ENCODE measurements around the gene DACT2.
"Not testable (repeated sequence)": the region's sequence is repeated elsewhere in the genome, so short reads cannot be mapped to it uniquely, and the experiment has no call there.

Gene DACT2

DNA sequence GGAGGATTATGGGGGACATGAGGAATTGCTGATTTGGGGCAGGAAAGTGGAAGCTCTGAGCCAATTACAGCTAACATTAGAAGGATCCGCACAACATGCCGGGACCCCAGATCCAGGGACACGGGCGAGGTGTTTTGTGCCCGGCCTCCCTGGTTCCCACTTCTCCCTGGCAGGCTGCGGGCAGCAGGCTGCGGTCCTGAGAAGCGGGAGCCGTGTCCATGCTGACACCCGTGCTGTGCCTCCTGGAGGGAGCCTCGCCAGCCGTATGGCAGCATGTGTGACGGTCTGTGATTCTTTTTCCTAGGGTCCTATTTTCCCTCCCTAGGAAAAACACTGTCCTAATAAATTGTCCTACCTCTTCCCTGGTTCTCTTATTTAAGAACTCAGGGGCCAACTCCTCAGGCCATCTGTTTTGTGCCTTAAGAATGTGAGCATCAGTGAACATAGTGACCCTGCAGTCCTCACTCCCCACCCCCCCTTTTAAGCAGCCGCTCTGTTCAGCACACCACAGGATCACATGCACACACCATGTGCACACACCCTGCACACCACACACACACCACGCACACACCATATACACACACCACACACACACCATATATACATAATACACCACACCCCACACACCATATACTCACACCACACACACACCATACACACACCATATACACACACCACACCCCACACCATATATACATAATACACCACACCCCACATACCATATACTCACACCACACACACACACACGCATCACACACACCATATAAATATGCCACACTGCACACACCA, 49.9 kb downstream of the DACT2 start:
- in situ Hi-C loops (cut with MboI; ENCODE audit: low sequenced_read_pairs): no loop called here

DNA sequence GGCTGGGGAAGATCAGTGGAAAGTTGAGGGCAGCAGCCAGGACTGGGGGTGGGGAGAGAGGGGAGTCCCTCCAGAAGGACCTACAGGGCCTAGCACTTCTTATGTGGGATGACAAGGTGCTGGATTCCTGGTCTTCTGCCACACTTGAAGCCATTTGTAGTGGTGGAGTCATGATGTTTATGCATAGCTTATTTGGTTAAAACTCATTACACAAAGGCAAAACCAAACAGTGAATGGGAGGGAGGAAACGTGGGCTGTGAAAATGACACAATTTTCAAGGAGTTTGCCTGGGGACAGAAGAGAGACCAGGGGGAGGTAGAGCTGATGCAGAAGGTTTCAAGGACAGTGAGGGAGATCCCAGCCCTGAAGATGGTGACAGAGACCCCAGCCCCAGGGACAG, 50.8 kb downstream of the DACT2 start:
- in situ Hi-C loops (cut with MboI; ENCODE audit: low sequenced_read_pairs): no loop called here

DNA sequence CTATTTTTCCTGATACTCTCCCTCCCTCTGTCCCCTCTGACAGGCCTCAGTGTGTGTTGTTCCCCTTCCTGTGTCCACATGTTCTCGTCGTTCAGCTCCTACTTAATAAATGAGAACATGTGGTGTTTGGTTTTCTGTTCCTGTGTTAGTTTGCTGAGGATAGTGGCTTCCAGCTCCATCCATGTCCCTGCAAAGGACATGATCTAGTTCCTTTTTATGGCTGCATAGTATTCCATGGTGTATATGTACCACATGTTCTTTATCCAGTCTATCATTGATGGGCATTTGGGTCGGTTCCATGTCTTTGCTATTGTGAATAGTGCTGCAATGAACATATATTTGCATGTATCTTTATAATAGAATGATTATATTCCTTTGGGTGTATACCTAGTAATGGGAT, 51.8 kb downstream of the DACT2 start:
- in situ Hi-C loops (cut with MboI; ENCODE audit: low sequenced_read_pairs): not testable (repeated sequence)

DNA sequence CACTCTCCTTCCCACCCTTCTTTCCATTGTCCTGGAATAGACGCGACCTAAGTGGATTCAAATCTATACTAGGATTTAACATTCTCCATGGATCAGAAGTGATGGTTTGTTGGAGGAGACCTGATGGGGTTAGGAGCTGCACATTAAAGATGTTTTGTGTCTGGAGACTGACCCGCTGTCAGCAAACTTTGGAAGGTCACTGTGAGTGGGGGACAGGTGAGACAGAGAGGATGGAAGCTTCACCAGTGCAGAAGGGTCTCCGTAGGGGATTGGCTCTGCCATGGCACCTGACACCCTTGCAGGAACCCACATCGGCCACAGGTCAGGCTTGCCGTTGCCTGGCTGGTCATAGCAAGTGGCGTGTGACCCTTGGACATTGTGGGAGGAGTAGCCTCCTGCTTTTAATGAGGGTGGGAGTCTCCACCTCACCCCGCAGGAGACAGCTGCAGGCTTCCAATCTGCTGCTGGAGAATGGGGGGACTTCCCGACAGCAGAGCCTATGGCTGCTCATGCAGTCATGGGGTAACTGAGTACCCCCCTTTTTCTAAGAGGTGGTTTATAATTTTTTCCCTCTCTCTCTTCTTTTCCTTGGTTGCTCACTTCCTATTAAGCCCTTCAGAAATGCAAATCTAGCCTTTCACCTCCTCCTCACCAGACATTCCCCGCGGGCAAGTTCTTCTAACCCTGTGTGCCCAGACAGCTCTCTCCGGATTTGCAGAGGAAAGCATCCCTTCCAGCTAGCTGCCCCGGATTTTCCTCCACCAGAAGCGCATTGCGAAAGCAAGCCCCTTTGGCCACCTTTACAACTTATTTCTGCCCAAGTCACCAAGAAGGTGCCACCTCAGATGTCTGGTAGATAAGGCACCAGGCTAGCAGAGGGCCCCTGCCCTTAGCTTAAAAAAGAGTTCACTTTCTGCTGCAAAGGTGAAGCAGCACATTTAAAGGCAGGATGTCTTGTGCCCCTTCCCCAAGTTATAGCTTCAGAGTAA, 53.5 kb downstream of the DACT2 start:
- in situ Hi-C loops (cut with MboI; ENCODE audit: low sequenced_read_pairs): no loop called here

DNA sequence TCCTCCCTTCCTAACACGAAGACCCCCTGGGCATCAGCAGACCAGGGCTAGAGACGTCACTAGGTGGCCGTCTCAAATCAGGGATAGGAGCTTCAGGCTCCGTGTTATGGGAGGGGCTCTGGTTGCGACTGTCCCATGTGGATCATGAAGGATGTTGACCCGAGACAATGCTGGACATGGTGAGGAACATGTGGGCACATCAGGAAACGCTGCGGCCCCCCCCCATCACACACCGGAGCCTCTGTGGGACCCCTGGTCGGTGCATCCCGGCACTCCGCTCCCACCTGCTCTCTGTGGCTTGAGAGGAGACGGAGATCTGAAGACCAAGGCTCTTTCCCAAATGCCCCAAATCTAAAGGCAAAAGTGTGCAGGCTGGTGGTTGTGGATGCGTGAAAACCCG, 54.2 kb downstream of the DACT2 start:
- in situ Hi-C loops (cut with MboI; ENCODE audit: low sequenced_read_pairs): no loop called here

DNA sequence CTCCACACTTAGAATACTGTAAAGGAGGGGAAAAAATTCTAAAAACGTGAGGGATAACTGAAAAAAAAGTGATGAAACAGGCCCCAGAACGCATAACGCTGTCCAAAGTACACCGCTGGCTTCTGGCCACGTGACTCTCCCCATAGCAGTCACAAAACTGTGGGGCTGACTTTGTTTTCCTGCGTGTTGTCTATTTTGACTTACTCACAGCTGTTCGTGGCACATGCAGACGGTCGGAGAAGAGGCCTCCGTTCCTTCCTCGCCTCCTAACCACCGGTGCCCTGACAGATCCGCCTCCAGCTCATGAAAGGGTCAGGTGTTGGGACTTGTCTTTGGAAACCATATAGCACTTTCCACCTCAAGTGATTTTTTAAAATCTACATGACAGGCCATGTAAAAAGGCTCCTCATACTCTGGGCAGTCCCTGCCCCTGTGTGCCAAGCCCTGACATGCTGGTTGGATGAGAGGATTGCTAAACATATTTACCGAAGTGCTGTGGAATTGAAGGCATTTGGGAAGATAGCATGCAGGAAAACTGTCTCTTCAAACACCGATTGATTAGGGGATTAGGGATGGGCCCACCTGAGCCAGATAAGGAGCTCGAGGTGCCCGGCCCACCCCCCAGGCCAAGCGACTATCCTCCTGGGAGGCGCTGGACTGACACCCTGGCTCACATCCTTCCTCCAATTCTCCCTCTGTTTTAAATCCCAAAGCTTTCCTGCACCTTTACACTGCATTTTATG, 54.8 kb downstream of the DACT2 start:
- in situ Hi-C loops (cut with MboI; ENCODE audit: low sequenced_read_pairs): no loop called here

DNA sequence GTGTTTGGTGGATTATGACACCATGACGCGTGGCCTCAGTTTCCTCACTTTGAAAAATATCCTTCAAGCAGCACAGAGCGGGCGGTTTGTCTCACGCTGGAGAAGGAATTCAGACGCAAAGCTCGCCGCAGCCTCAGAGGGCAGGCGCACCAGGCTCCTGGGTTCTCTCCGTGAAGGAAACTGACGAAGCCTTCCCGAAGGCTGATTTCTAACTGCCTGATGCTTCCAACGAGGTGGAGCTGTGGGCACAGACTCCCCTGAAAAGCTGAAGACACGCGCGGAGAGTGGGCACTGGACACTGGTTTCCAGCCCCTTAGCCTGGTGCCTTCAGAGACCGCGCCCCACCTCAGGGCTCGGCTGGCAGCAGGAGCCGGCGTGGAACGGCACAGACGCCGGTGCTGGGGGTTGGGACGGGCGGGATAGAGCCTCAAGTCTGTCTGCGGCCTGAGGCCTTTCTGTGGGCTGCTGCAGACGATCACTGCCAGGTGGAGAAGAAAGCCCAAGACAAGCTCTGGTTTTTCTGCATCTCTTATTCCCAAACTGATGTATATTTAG, 56.1 kb downstream of the DACT2 start:
- in situ Hi-C loops (cut with MboI; ENCODE audit: low sequenced_read_pairs): no loop called here

DNA sequence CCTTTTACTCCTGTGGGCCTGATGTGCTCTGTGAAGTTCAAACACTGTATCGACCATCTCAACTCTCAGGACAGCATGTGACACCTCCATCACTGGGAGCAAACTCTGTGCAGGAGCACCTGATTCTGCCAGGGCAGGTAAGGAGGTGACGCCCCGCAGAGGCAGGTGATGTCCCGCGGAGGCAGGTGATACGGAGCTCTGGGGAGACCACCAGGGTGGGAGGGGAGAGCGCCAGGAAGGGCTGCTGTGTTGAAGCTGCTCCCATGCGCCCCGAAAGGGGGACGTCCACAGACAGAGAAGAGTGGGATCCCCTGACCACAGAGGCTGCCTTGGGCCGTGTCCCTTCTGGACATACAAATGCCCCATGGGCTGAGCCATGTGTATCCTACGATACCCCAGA, 58.3 kb downstream of the DACT2 start:
- in situ Hi-C loops (cut with MboI; ENCODE audit: low sequenced_read_pairs): no loop called here

DNA sequence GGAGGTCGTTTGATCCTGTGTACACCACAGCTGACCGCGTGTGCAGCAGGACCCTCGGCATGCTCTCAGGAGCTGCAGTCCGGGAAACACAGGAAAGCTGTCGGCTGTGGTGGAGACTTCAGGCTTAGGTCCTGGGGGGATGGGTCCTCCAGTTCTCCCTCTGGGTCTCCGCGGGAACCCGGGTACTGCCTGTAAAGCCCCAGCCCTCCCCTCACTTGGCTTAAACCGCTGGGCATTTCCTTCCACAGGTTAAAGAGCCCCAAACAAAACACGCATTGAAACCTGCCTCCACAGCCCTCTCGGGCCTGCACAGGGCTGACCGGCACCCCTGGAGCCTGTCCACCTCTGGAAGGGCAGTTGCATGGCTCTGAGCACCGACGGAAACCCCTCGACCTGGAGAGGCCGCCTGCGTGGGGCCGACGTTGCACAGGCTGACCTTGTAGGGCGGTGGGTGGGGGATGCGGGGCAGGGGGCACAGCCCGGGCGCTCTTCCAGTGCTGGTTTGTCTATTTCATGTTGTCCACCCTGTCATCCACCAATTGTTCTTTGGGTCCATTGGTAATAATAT, 59.1 kb downstream of the DACT2 start:
- in situ Hi-C loops (cut with MboI; ENCODE audit: low sequenced_read_pairs): no loop called here

DNA sequence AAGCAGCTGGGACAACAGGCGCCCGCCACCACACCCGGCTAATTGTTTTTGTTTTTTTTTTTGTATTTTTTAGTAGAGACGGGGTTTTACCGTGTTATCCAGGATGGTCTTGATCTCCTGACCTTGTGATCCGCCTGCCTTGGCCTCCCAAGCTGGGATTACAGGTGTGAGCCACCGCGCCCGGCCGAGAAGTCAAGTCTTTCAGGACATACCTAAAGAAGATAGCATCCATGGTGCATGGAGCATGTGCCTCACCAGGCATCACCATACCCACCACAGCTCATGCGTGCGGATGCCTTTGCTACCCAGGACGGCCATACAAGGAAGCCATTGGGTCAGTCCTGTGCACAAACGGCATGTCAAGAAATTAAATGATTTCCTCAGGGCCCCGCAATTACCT, 60.8 kb downstream of the DACT2 start:
- in situ Hi-C loops (cut with MboI; ENCODE audit: low sequenced_read_pairs): no loop called here

DNA sequence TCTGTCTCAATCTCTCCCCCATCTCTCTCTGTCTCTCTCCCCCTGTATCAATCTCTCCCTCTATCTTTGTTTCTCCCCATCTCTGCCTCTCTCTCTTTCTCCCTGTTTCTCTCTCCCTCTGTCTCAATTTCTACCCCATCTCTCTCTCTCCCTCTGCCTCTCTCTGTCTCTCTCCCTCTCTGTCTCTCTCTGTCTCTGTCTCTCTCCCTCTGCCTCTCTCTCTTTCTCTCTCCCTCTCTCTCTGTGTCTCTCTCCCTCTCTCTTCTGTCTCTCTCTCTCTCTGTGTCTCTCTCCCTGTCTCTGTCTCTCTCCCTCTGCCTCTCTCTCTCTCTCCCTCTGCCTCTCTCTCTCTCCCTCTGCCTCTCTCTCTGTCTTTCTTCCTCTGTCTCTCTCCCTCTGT, 62.6 kb downstream of the DACT2 start:
- in situ Hi-C loops (cut with MboI; ENCODE audit: low sequenced_read_pairs): no loop called here
